Subcutaneous abdominal adipose tissue (tissue), 5 donors: ENCODE data around the gene TAGLN.

ENCODE experiments used
- H3K27ac ChIP-seq: one replicate; pipeline ENCODE4 v1.7.0; 2013; ENCODE audit warnings: low read depth, mild to moderate bottlenecking, inconsistent platforms, low read length, moderate library complexity
- H3K27me3 ChIP-seq, 5 donors: one replicate each; pipeline ENCODE4 v1.7.0; 2013; ENCODE audit warnings: low read length in 5 of 5, inconsistent platforms in 1 of 5; ENCODE audit not compliant: control insufficient read depth in 5 of 5, insufficient read depth in 4 of 5
- H3K36me3 ChIP-seq, 5 donors: one replicate each; pipeline ENCODE4 v1.7.0; 2013; ENCODE audit warnings: low read length in 5 of 5; ENCODE audit not compliant: control insufficient read depth in 5 of 5, insufficient read depth in 5 of 5
- H3K4me1 ChIP-seq, 5 donors: one replicate each; pipeline ENCODE4 v1.7.0; 2013; ENCODE audit warnings: low read length in 5 of 5, mild to moderate bottlenecking in 3 of 5, moderate library complexity in 1 of 5; ENCODE audit not compliant: control insufficient read depth in 5 of 5, insufficient read depth in 5 of 5
- H3K4me3 ChIP-seq, 5 donors: one replicate each; pipeline ENCODE4 v1.7.0; 2013; ENCODE audit warnings: low read length in 5 of 5, low read depth in 1 of 5
- H3K9ac ChIP-seq, 5 donors: one replicate each; pipeline ENCODE4 v1.7.0; 2013; ENCODE audit warnings: low read length in 5 of 5, mild to moderate bottlenecking in 4 of 5, moderate library complexity in 3 of 5
- H3K9me3 ChIP-seq, 5 donors: one replicate each; pipeline ENCODE4 v1.7.0; 2013; ENCODE audit warnings: low read length in 5 of 5; ENCODE audit not compliant: control insufficient read depth in 5 of 5
- donor health status: healthy.
- donor health status: healthy.
- donor health status: healthy.
- donor health status: healthy.
- donor health status: healthy.

Gene TAGLN

DNA sequence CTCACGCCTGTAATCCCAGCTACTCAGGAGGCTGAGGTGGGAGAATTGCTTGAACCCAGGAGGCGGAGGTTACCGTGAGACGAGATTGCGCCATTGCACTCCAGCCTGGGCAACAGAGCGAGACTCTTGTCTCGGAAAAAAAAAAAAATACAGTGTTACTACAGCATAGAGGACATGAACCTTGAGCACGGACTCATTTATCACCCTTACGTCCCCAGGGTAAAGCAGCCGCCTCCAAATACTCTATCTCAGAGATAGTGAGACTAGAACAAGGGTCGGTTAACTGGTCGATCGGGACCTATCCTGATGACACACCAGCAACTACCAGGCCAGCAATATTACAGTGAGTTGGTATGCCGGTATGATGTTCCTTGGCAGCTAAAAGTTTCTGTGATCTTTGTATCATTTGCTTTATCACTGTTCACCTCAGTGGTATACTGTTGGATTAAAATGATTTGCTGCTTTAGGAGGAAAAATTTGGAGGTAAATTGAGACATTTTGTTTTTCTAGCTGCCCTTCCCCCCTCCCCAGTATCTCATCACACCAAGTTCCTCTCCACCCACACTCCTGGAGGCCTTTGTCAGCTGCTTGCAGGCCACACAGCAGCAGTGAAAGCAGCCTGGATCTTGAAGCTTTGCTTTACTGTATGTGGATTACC, 27.6 kb upstream of the TAGLN start:
- Histone ChIP-seq H3K9me3 (no peaks in the 10 kb centered on the region), H3K4me1 (peaks cover 0 to 41% (median 34%) of the 10 kb centered on the region in 5 donors), H3K4me3 (no peak overlapping the region), H3K27ac (peak overlapping the region; percentile 83), H3K27me3 (no peaks in the 10 kb centered on the region), H3K9ac (peak overlapping the region in 1 of 5 donors; percentile 38), H3K36me3 (peaks cover 18 to 42% (median 18%) of the 10 kb centered on the region in 5 donors)

DNA sequence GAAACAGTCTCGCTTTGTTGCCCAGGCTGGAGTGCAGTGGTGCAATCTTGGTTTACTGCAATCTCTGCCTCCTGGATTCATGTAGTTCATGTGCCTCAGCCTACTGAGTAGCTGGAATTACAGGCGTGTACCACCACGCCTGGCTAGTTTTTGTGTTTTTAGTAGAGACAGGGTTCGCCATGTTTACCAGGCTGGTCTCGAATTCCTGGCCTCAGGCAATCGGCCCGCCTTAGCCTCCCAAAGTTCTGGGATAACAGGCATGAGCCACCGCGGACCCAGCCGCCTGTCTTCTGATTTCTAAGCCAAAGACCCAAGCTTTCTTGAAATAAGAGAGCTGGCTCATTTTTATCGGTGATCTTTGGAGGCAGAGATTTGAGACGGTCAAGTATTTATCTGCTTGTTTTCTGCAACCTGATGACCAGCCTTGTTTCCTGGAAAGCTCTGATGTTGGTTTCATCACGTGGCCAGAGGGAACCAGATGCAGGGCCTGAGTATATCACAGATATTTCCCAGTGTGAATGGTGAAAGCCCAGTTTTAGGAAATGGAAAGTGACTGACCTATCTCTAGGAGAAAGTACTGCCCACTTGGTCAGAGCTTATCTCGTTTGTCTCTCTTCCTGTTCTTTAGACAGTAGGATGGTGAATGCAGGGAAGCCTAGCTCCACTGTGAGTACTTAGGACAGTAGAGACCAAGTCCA, 26.3 kb upstream of the TAGLN start:
- no peak overlapping the region for H3K4me3 ChIP-seq
- H3K9me3 ChIP-seq, result no peaks in the 10 kb centered on the region
- H3K4me1 ChIP-seq, result peaks cover 0 to 39% (median 29%) of the 10 kb centered on the region in 5 donors
- H3K9ac ChIP-seq, result peak overlapping the region in 2 of 5 donors; percentile 5 to 33
- H3K27me3 ChIP-seq, result no peaks in the 10 kb centered on the region
- H3K27ac ChIP-seq, result peak overlapping the region; percentile 66
- H3K36me3 ChIP-seq, result peaks cover 9 to 29% (median 11%) of the 10 kb centered on the region in 5 donors

GRCh38 chr11:117175104-117175503, 24.1 kb upstream of the TAGLN start:
- peaks cover 0 to 13% (median 3%) of the 10 kb centered on the region in 5 donors for H3K36me3 ChIP-seq
- H3K4me1 ChIP-seq, result peaks cover 3 to 57% (median 44%) of the 10 kb centered on the region in 5 donors
- no peak overlapping the region for H3K27ac ChIP-seq
- H3K9me3 ChIP-seq, result no peaks in the 10 kb centered on the region
- no peaks in the 10 kb centered on the region for H3K27me3 ChIP-seq
- H3K4me3 ChIP-seq, result no peak overlapping the region
- peak overlapping the region in 1 of 5 donors; percentile 41 for H3K9ac ChIP-seq

DNA sequence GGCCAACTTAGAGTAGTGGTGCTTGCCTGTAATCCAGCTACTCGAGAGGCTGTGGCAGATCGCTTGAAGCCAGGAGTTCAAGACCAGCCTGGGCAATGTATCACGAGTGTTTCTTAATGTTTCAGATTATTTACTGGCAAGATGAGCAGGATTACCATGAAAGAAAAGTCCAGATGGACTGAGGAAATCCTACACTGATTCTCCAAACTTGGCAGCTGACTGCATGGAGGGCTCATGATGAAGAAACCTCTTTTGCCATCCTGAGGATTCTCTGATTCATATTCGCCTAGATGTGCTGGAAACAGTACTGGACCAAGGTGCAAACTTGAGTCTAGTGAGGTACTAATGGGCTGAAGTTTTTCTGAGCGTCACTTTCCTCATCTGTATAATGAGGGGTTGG, 23.4 kb upstream of the TAGLN start:
- H3K9ac ChIP-seq, result no peak overlapping the region
- H3K36me3 ChIP-seq, result peaks cover 0 to 9% (median 0%) of the 10 kb centered on the region in 5 donors
- H3K27ac ChIP-seq, result no peak overlapping the region
- H3K9me3 ChIP-seq, result no peaks in the 10 kb centered on the region
- peaks cover 5 to 63% (median 51%) of the 10 kb centered on the region in 5 donors for H3K4me1 ChIP-seq
- H3K4me3 ChIP-seq, result no peak overlapping the region
- no peaks in the 10 kb centered on the region for H3K27me3 ChIP-seq

DNA sequence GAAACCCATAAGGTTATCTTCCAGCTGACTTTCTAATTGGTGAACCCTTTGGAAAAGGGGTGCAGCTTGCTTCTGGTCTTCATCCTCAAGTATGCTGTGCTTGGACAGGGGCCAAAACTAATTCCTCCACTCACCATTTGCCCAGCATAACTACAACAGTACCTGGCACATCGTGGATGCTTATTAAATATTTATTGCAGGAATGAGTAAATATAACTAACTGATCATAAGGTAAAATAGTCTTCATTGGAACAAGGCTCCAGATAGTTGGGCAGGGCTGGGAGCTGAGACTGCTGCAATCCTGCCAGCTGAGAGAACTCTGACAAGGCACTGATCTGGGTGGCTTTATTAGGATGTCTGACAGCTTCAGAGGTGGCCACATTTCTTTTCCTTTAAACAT, 23.0 kb upstream of the TAGLN start:
- H3K9ac ChIP-seq, result no peak overlapping the region

GRCh38 chr11:117177534-117178209, 21.5 kb upstream of the TAGLN start:
- H3K36me3 ChIP-seq, result peaks cover 0 to 10% (median 8%) of the 10 kb centered on the region in 5 donors
- no peaks in the 10 kb centered on the region for H3K9me3 ChIP-seq
- H3K4me1 ChIP-seq, result peaks cover 10 to 58% (median 49%) of the 10 kb centered on the region in 5 donors
- peak overlapping the region; percentile 77 to 95 (median 89) for H3K4me3 ChIP-seq
- no peaks in the 10 kb centered on the region for H3K27me3 ChIP-seq
- H3K9ac ChIP-seq, result peak overlapping the region in 4 of 5 donors; percentile 55 to 82 (median 74)
- peak overlapping the region; percentile 88 for H3K27ac ChIP-seq

More for the DNA sequence above, 23.0 kb upstream of the TAGLN start:
- Histone ChIP-seq H3K4me1 (peaks cover 9 to 65% (median 55%) of the 10 kb centered on the region in 5 donors), H3K36me3 (peaks cover 0 to 6% (median 0%) of the 10 kb centered on the region in 5 donors), H3K4me3 (no peak overlapping the region), H3K27ac (no peak overlapping the region), H3K27me3 (no peaks in the 10 kb centered on the region), H3K9me3 (no peaks in the 10 kb centered on the region)

- H3K27me3 ChIP-seq, result no peaks in the 10 kb centered on the region
- peaks cover 10 to 50% (median 43%) of the 10 kb centered on the region in 5 donors for H3K4me1 ChIP-seq
- no peaks in the 10 kb centered on the region for H3K9me3 ChIP-seq
- peak within 1 kb of the TSS; percentile 81 to 95 (median 95) for H3K4me3 ChIP-seq
- peaks cover 0 to 17% (median 10%) of the 10 kb centered on the region in 5 donors for H3K36me3 ChIP-seq
- peak within 1 kb of the TSS; percentile 78 to 95 (median 84) for H3K9ac ChIP-seq
- peak within 1 kb of the TSS; percentile 88 for H3K27ac ChIP-seq
These were observed 20.7 kb upstream of the TAGLN start, which contains the start of gene SIDT2 for GRCh38 chr11:117178210-117179034. SIDT2 (plus strand) TSS chr11:117178743; CDS start chr11:117179264, 521 bp downstream.

DNA sequence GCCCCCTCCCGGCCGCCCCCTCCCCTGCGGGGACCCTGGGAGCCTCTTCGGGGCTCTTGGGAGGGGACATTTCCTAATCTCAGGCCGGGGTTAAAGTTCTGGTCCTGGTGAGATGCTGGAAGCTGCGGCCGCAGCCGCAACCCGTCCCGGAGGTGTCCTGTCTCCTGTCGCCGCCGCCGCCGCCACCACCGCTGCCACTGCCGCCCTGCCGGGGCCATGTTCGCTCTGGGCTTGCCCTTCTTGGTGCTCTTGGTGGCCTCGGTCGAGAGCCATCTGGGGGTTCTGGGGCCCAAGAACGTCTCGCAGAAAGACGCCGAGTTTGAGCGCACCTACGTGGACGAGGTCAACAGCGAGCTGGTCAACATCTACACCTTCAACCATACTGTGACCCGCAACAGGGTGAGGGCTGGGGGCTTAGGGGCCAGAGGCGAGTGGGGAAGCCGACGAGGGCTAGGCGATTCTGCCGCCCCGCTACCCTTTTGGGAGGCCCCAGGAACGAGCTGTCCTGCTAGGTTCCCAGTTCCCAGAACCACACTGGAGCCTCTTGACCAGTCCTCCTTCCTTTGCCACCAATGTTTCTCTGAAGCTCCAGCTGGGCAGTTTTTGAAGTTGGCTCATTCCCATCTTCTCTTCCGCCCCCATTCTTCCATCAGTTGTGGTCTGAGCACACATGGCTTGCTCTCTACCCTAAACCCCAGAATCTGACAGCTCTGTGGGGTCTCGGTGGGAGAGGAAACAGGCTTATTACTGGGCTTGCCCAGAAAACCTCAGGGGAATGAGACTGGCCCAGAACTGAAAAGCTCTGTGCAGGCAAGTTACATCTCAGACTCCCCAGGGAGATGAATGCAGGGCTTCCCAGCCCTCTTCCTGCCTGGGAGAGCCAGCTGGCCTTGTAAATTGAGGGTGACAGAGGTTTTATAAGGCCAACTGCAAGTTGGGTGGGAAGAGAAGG, 19.8 kb upstream of the TAGLN start:
- H3K27ac ChIP-seq, result peak overlapping the region; percentile 88
- H3K4me3 ChIP-seq, result peak overlapping the region; percentile 81 to 95 (median 95)
- H3K9ac ChIP-seq, result peak overlapping the region; percentile 78 to 95 (median 84)
- H3K4me1 ChIP-seq, result peaks cover 10 to 48% (median 41%) of the 10 kb centered on the region in 5 donors
- peaks cover 2 to 25% (median 18%) of the 10 kb centered on the region in 5 donors for H3K36me3 ChIP-seq
- H3K27me3 ChIP-seq, result no peaks in the 10 kb centered on the region
- H3K9me3 ChIP-seq, result no peaks in the 10 kb centered on the region
